ENCODE results near the gene LRBA.

The LRBA gene

DNA sequence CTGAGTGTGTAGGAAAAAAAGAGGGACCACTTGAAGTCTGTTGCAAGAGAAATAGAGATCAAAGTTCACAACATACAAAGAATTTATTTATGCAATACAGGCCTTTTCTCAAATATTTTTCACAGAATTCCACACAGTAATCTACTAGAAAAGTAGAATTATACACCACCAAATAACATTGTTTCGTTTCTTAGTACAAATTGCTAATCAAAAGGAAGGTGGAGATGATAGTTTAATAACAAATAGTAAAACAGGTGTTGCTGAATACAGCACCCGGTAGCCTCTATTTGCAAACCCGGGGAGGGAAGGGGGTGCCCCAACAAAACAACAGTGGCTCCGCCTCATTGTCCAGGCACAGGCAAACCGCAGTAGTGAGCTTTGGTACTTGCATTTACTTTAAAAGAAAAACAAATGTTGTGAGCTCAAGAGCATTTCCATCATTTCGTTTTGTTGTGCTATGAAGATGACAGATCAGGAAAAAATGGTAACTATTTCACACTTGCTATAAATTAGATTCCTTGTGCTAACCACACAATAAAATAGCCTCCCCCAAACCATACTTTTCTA lies 750.4 kb downstream of the LRBA start:
- no peak for DNase-seq (ENCODE audit: low read depth)

DNA sequence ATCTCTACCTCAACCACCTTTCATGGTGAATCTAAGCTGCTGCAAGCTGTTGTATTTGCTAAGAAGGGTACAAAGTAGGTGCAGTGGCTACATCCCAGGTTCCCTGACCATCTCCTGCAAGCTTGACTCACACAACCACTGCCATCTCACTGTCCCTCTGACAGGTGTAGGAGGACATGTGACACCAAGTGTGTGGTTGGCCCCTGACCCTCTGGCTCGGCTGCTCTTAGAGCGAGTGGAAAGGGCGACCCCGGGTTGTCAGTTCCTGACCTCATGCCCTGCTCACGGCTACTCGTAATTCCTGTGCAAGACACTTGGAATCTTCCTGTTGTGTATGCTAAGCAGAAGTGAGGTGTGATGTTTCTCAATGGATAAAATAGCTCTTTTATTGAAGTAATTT lies 752.5 kb downstream of the LRBA start:
- no peak for DNase-seq (ENCODE audit: low read depth)

GRCh38 chr4:150261571-150261970 lies 753.5 kb downstream of the LRBA start:
- no peak for DNase-seq (ENCODE audit: low read depth)

GRCh38 chr4:150259861-150260567 lies 755.1 kb downstream of the LRBA start:
- DNase-seq (ENCODE audit: low read depth), result no peak

DNA sequence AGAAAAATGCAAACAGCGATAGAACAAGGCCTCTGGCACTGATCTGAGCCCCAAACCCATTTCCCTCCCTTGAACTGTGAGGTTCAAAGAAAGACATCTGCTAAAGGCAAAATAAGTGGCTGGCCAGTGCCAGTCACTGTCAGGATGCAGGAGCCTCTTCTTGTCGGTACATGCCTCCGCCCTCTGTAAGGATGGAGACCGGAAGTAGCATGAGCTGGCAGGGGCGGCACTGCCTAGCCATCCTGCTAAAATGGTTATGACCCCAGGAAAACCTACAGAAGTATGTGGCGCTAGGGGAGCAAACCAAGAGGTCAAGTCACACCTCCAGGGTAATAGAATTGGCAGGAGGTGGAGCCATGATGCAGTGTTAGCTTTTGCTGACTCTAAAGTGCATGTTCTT lies 756.5 kb downstream of the LRBA start:
- DNase-seq (ENCODE audit: low read depth), result no peak

DNA sequence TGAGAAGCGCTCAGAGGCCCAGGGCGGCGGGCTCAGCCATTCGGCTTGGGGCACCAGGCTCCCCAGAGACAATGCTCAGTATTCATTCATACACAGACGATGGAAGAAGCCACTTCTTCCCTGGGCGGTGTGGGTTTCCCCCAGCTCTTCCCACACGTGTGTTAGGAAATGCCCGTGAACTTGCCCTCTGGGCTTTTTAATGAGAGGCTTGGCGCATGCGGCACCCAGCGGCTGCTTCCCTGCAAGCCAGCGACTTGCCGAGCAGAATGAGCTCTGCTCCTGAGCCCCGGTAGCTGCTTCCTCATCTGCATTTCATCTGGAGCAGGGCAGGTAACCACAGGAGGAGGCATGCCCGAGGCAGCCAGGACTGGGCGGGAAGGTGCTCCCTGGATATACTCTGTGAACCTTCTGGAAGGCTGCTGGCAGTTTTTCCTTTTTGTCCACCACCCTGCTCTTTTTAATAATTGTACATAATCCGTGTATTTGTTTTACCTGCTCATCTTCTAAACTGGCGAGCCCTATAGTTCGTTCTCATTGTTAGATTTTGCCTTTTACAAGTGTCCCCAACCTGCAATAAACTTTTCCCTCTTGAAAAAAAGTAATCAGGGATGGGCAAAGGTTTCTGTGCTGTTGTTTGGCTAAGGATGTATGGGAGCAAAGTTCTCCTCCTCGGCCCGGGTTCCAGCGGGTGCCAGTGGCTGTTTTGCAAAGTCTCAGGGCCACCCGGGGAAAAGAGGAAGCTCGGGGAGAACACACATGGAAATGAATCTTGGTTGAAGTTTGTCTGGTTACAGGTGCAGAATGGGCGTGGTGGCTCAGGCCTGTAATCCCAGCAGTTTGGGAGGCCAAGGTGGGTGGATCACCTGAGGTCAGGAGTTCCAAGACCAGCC lies 758.0 kb downstream of the LRBA start:
- DNase-seq (ENCODE audit: low read depth), result no peak

GRCh38 chr4:150256225-150256620 lies 758.9 kb downstream of the LRBA start:
- DNase-seq (ENCODE audit: low read depth), result no peak

DNA sequence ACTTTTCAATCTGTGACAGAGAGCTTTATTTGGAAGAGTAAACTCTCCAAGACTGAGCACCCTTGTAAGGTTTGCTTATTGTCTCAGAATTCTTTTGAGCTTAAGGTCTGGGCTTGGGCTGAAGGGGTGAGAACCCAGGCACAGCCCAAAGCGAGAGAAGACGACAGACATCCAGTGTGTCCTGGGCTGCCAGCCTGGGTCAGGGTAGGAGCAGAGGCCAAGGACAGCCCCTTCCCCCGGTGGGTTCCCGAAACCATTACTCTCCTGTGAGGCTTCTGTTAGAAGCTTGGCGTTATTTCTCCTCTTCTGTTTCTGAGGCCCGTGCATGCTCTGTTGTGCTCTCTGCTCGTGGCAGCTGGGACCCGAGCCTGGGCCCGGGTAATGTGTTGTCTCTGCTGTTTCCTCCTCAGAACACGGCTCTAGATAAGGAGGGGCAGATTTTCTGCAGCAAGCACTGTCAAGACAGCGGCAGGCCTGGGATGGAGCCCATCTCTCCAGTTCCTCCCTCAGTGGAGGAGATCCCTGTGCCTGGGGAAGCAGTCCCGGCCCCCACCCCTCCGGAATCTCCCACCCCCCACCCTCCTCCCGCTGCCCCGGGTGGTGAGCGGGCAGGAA lies 759.4 kb downstream of the LRBA start:
- DNase-seq (ENCODE audit: low read depth), result no peak

GRCh38 chr4:150253965-150254630 lies 761.0 kb downstream of the LRBA start:
- no peak for DNase-seq (ENCODE audit: low read depth)

DNA sequence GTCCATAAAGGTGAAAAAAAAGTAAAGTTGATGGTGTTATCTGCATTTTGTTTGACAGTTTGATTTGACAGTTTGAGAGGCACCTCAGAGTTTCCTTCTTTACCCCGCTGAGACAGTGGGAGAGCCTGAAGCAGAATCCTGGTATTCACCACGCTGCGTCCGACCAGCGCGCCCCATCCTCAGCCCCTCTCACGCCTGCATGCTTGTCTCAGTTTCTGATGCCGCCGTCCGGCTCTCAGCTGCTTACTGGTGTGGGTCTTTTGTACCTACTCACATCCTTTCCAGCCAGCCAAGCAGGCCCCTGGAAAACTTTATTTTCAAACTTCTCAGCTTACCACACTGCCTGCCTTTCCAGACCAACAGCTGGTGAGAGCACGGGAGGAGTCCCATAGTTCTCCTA lies 761.7 kb downstream of the LRBA start:
- DNase-seq (ENCODE audit: low read depth), result no peak

DNA sequence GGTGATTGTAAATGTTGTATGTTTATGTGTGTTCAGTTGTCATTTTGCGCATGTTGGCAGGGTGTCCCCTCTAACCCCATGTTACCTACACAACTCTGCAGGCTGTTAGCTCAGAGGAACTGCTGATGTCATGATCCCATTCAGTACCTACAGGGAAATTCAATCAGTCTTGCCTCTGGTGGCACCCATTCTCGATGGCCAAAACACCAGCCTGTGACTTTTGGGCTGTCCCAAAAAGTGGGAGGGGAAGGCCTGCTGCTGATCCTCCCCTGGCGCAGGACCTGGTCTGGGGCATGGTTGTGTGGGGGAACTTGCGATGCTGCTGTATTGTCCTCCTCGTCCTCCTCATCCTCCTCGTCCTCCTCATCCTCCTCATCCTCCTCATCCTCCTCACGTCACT lies 762.3 kb downstream of the LRBA start:
- no peak for DNase-seq (ENCODE audit: low read depth)

- DNase-seq (ENCODE audit: low read depth), result no peak
These were observed 762.8 kb downstream of the LRBA start for GRCh38 chr4:150252306-150252705.

DNA sequence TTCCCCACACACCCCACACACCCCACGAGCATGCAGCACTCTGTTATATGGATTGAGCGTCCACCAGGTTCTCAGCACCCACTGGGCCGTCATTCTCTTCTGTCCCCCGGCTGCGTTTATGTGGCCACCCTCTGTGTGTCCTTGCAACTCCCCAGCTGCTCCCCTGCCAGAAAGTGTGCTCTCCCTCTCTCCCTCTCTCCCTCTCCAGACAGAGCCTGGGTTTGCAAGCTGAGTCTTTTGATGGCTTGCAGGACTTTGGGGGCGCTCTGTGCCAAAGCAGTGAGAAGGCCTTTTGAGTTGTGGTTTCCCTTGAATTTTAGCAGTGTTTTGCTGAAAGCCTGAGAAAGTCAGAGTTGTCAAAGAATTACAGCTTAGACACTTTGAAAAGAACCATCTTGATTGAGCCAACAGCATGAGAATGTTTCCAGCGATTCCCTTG lies 763.3 kb downstream of the LRBA start:
- DNase-seq (ENCODE audit: low read depth), result no peak

DNA sequence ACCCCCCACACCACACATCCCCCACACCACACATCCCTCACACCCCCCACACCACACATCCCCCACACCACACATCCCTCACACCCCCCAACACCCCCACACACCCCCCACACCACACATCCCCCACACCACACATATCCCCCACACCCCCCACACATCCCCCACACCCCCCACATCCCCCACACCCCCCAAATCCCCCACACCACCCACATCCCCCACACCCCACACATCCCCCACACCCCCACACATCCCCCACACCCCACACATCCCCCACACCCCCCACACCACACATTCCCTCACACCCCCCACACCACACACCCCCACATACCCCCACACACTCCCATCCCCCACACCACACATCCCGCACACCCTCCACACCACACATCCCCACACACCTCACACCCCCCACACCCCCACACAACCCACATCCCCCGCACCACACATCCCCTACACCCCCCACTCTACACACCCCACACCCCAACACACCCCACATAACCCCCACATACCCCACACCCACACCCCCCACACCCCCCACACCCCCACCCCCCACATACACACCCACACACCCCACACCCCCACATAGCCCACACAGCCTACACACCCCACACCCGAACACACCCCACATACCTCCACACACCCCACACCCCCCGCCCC lies 764.0 kb downstream of the LRBA start:
- DNase-seq (ENCODE audit: low read depth), result no peak

- DNase-seq (ENCODE audit: low read depth), result no peak
These were observed 764.6 kb downstream of the LRBA start for GRCh38 chr4:150250293-150250997.

- DNase-seq (ENCODE audit: low read depth), result no peak
These were observed 766.9 kb downstream of the LRBA start for GRCh38 chr4:150248181-150248580.

- DNase-seq (ENCODE audit: low read depth), result no peak
These were observed 767.9 kb downstream of the LRBA start for GRCh38 chr4:150247184-150247583.

- no peak for DNase-seq (ENCODE audit: low read depth)
These were observed 770.5 kb downstream of the LRBA start for GRCh38 chr4:150244600-150244999.

DNA sequence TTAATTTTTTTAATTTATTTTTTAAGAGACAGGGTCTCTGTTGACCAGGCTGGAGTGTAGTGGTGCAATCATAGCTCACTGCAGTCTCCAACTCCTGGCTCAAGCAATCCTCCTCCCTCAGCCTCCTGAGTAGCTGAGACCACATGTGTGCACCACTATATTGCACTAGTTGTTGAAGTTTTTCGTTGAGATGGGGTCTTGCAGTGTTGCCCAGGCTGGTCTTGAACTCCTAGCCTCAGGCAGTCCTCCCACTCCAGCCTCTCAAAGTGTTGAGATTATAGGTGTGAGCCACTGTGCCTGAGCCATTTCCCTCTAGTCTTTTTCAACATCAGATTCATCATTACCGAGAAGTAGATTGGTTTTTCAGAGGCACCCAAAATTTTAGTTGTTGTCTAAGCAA lies 771.2 kb downstream of the LRBA start:
- DNase-seq (ENCODE audit: low read depth), result no peak

GRCh38 chr4:150242820-150243458 lies 772.1 kb downstream of the LRBA start:
- DNase-seq (ENCODE audit: low read depth), result peak; percentile 3

Measured in CMK (cell line).